ENCODE data around the gene XIRP2.

The XIRP2 gene

GRCh38 chr2:166888180-166888579 lies at the start of gene XIRP2:
Gene XIRP2, plus strand, starts transcription at chr2:166888480. Its CDS starts 15,003 bp downstream, at chr2:166903483.
- DNase-seq (ENCODE audit: extremely low read depth, low read depth), result no peak
- TF ChIP-seq CTCF (IDR thresholded peaks at IDR 0.05; ENCODE audit: low read depth, low read length, missing control alignments), result no peak
- no peak within 1 kb of the TSS for H3K4me3 ChIP-seq (replicated peaks; ENCODE audit: low read depth, low read length)

GRCh38 chr2:166841152-166841551 lies 47.1 kb upstream of the XIRP2 start:
- no peak overlapping the region for H3K4me3 ChIP-seq (replicated peaks; ENCODE audit: low read depth, low read length)
- no peak for TF ChIP-seq CTCF (IDR thresholded peaks at IDR 0.05; ENCODE audit: low read depth, low read length, missing control alignments)
- no peak for DNase-seq (ENCODE audit: extremely low read depth, low read depth)

GRCh38 chr2:166841679-166842078 lies 46.6 kb upstream of the XIRP2 start:
- H3K4me3 ChIP-seq (replicated peaks; ENCODE audit: low read depth, low read length), result no peak overlapping the region
- no peak for TF ChIP-seq CTCF (IDR thresholded peaks at IDR 0.05; ENCODE audit: low read depth, low read length, missing control alignments)
- no peak for DNase-seq (ENCODE audit: extremely low read depth, low read depth)

- H3K4me3 ChIP-seq (replicated peaks; ENCODE audit: low read depth, low read length), result no peak overlapping the region
- TF ChIP-seq CTCF (IDR thresholded peaks at IDR 0.05; ENCODE audit: low read depth, low read length, missing control alignments), result no peak
- no peak for DNase-seq (ENCODE audit: extremely low read depth, low read depth)
Measured at GRCh38 chr2:166844111-166844510, 44.2 kb upstream of the XIRP2 start.

- H3K4me3 ChIP-seq (replicated peaks; ENCODE audit: low read depth, low read length), result no peak overlapping the region
- TF ChIP-seq CTCF (IDR thresholded peaks at IDR 0.05; ENCODE audit: low read depth, low read length, missing control alignments), result no peak
- no peak for DNase-seq (ENCODE audit: extremely low read depth, low read depth)
Measured at GRCh38 chr2:166862468-166863132, 25.7 kb upstream of the XIRP2 start.

- no peak for DNase-seq (ENCODE audit: extremely low read depth, low read depth)
- TF ChIP-seq CTCF (IDR thresholded peaks at IDR 0.05; ENCODE audit: low read depth, low read length, missing control alignments), result no peak
- no peak overlapping the region for H3K4me3 ChIP-seq (replicated peaks; ENCODE audit: low read depth, low read length)
Measured at GRCh38 chr2:166867874-166868514, 20.3 kb upstream of the XIRP2 start.

Measured in HFF-Myc (cell line).